ENCODE results near the gene GRK3. TPM values are rescaled to one million over a fixed set of nuclear protein-coding genes. Genes with fewer than 3 reads are reported as not detected.

GRK3 gene
- total RNA-seq, 1 donor from 2014 or later = 7.1 TPM

- H3K36me3 Mint-ChIP-seq (ENCODE audit: low read depth, unreplicated experiment) = no peaks in the 10 kb centered on the region
Measured at GRCh38 chr22:25651332-25652085, 87.0 kb downstream of the GRK3 start.

GRCh38 chr22:25654676-25655075 lies 90.2 kb downstream of the GRK3 start:
- TF ChIP-seq CTCF (IDR thresholded peaks at IDR 0.05; ENCODE audit: unreplicated experiment) = no peak
- DNase-seq (ENCODE audit: low spot score) = no peak

More at GRCh38 chr22:25651332-25652085, 87.0 kb downstream of the GRK3 start:
- Mint-ChIP-seq H3K4me1 (ENCODE audit: unreplicated experiment) (peaks cover 4% of the 10 kb centered on the region), H3K4me3 (ENCODE audit: unreplicated experiment) (no peak overlapping the region), H3K27me3 (ENCODE audit: unreplicated experiment) (peaks cover 1% of the 10 kb centered on the region), H3K9me3 (ENCODE audit: unreplicated experiment) (no peaks in the 10 kb centered on the region), H3K27ac (ENCODE audit: unreplicated experiment) (peak overlapping the region; percentile 57)
- TF ChIP-seq CTCF (IDR thresholded peaks at IDR 0.05; ENCODE audit: unreplicated experiment) = no peak
- no peak for DNase-seq (ENCODE audit: low spot score)

GRCh38 chr22:25655371-25655935 lies 91.0 kb downstream of the GRK3 start:
- DNase-seq (ENCODE audit: low spot score) = no peak
- Mint-ChIP-seq H3K36me3 (ENCODE audit: low read depth, unreplicated experiment) (no peaks in the 10 kb centered on the region), H3K9me3 (ENCODE audit: unreplicated experiment) (no peaks in the 10 kb centered on the region), H3K27ac (ENCODE audit: unreplicated experiment) (no peak overlapping the region), H3K4me1 (ENCODE audit: unreplicated experiment) (peaks cover 4% of the 10 kb centered on the region), H3K4me3 (ENCODE audit: unreplicated experiment) (no peak overlapping the region), H3K27me3 (ENCODE audit: unreplicated experiment) (peaks cover 2% of the 10 kb centered on the region)
- TF ChIP-seq CTCF (IDR thresholded peaks at IDR 0.05; ENCODE audit: unreplicated experiment) = no peak

More at GRCh38 chr22:25654676-25655075, 90.2 kb downstream of the GRK3 start:
- Mint-ChIP-seq H3K4me1 (ENCODE audit: unreplicated experiment) (peaks cover 4% of the 10 kb centered on the region), H3K4me3 (ENCODE audit: unreplicated experiment) (no peak overlapping the region), H3K9me3 (ENCODE audit: unreplicated experiment) (no peaks in the 10 kb centered on the region), H3K27me3 (ENCODE audit: unreplicated experiment) (peaks cover 2% of the 10 kb centered on the region), H3K27ac (ENCODE audit: unreplicated experiment) (no peak overlapping the region), H3K36me3 (ENCODE audit: low read depth, unreplicated experiment) (no peaks in the 10 kb centered on the region)

GRCh38 chr22:25656724-25657123 lies 92.2 kb downstream of the GRK3 start:
- no peaks in the 10 kb centered on the region for H3K4me1 Mint-ChIP-seq (ENCODE audit: unreplicated experiment)
- no peak overlapping the region for H3K4me3 Mint-ChIP-seq (ENCODE audit: unreplicated experiment)
- peaks cover 2% of the 10 kb centered on the region for H3K27me3 Mint-ChIP-seq (ENCODE audit: unreplicated experiment)
- H3K27ac Mint-ChIP-seq (ENCODE audit: unreplicated experiment) = no peak overlapping the region
- no peaks in the 10 kb centered on the region for H3K9me3 Mint-ChIP-seq (ENCODE audit: unreplicated experiment)
- no peak for DNase-seq (ENCODE audit: low spot score)
- no peak for TF ChIP-seq CTCF (IDR thresholded peaks at IDR 0.05; ENCODE audit: unreplicated experiment)
- no peaks in the 10 kb centered on the region for H3K36me3 Mint-ChIP-seq (ENCODE audit: low read depth, unreplicated experiment)

- H3K9me3 Mint-ChIP-seq (ENCODE audit: unreplicated experiment) = no peaks in the 10 kb centered on the region
- H3K4me1 Mint-ChIP-seq (ENCODE audit: unreplicated experiment) = no peaks in the 10 kb centered on the region
- TF ChIP-seq CTCF (IDR thresholded peaks at IDR 0.05; ENCODE audit: unreplicated experiment) = no peak
- no peak overlapping the region for H3K27ac Mint-ChIP-seq (ENCODE audit: unreplicated experiment)
- H3K27me3 Mint-ChIP-seq (ENCODE audit: unreplicated experiment) = peaks cover 2% of the 10 kb centered on the region
- DNase-seq (ENCODE audit: low spot score) = no peak
- H3K36me3 Mint-ChIP-seq (ENCODE audit: low read depth, unreplicated experiment) = no peaks in the 10 kb centered on the region
- H3K4me3 Mint-ChIP-seq (ENCODE audit: unreplicated experiment) = no peak overlapping the region
Measured at GRCh38 chr22:25658633-25659032, 94.2 kb downstream of the GRK3 start.

Measured in endothelial cell (in vitro differentiated cells).